GM21515 (cell line): Measurements from ENCODE around the gene STARD13.
"Not testable (repeated sequence)": the region's sequence is repeated elsewhere in the genome, so short reads cannot be mapped to it uniquely, and the experiment has no call there.

Experiments
- ATAC-seq: cut with Tn5 transposase; IDR thresholded peaks from one replicate; pipeline ENCODE4 v1.9.1; 2021; ENCODE audit not compliant: unreplicated experiment

STARD13 gene

GRCh38 chr13:33181264-33181663 is 104.3 kb downstream of the STARD13 start:
- ATAC-seq, result no peak

GRCh38 chr13:33180122-33180804 is 105.3 kb downstream of the STARD13 start:
- ATAC-seq, result no peak

DNA sequence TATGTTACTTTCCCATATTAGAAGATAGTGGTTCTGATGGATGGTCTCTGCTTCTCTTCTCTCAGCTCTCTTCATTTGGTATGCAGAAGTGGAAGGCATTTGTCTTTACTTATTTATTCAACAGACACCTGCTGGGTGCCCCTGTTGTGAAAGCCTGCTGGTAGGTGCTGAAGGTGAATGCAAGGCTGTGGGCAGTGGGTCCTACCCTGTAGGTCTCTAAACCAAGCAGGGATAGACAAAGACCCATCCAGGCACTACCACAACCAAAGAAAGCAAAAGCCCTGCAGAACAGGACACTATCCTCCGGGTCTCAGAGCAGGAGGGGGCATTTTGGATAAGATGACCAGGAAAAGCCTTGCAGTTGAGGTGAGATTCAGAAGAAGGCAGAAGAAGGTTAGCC is 106.1 kb downstream of the STARD13 start:
- no peak for ATAC-seq

GRCh38 chr13:33178209-33178840 is 107.2 kb downstream of the STARD13 start:
- no peak for ATAC-seq

- ATAC-seq, result not testable (repeated sequence)
These were observed 108.0 kb downstream of the STARD13 start for GRCh38 chr13:33177340-33178208.

DNA sequence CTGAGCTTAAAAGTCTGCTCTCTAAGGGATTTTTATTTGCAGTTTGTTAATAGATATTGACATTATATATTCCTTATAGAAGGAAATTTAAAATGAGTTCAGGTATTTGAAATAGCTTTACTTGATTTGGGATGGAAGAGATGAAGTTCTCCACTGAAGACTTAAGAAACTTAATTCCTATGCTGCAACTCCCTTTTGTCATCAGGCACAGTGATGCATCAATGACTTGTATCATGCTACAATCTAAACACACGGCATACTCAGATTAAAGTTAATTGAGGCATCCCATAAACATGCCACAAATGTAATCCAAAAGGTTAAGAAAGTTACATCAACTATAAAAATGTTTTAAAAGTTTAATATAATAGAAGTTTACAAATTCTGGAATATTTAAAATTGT is 109.0 kb downstream of the STARD13 start:
- no peak for ATAC-seq

DNA sequence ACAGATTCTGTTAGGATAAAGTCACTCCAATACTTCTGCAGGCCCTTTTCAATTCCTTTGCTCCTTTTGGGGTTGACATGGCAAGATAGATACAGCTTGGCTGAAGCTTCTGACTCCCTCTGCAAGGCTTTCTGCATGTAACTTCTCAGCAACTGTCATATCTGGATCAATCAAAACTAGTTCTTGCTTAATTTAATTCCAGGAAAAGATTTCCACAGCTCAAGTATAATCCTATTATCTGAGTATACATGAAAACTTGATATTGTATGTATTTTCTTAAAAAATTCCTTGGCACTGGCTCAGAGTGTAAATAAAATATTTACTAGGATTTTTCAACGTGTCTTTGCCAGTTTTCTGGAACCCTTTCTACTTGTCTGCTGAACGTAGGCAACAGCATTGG is 109.6 kb downstream of the STARD13 start:
- ATAC-seq, result no peak

DNA sequence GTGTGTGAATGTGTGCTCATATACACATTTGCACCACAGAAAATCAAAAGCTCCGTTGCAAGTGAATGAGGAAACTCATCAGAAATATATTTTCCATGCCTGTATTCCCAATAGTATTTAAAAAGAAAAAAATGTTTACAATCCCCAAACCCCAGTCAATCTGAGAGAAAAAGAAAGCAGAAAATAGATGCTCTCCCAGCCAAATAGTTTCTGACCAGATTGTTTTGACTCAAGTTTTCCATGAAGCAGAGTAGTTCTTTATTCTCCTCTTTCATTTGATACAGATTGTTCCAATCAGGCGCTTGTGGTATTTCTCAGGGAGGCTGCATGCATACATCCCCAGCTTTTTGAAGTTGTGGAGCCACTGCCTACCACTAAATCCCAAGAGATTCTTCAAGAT is 110.6 kb downstream of the STARD13 start:
- no peak for ATAC-seq

DNA sequence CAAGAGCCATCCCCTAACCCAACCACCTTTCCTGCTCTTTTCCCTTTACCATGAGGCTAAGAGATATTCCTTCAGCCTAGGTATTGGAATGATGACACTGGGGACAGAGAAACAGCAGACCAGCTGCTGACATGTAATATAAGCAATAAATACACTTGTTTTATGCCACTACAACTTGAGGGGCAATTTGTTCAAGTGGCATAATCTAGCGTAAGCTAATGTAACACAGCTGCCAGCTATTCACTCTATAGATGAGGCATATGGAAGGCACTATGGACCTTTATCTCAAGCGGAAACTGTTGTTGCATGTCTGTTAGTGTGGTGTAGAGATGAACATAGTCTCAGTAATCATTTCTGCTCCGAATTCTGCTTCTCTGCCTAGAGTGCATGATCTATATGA is 111.1 kb downstream of the STARD13 start:
- ATAC-seq, result no peak

GRCh38 chr13:33172911-33173310 is 112.6 kb downstream of the STARD13 start:
- ATAC-seq, result no peak

- no peak for ATAC-seq
These were observed 113.2 kb downstream of the STARD13 start for GRCh38 chr13:33172400-33172799.

DNA sequence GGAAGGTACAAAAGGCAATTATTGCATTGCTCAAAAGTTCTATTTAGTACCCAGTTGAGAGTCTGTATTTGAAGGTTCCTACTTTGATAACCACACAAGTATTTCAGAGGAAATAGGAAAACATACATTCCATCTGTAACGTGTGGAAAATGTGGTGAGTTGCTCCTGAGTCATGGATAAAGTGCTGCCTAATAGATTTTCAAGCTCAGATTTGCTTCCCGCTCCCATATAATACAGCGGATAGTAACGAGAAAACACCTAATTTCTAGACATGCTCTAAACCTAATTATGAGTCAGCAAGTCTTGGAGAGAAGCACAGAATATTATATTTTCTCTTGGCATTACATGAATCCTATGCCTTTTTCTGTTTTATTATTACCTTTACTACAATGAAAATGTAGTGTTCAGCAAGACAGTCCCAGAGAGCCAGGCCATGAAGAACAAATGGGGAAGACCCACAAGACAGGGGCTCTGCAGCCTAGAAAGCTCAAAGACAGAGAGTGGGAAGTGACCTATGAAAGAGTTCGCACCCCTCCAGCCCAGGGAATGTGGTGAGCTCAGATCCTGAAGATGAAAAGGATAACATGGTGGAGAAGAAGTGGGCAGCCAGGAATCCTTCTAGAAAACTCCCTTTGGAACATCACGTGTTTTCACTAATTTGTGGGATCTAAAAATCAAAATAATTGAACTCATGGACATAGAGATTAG is 116.1 kb downstream of the STARD13 start:
- ATAC-seq, result no peak

GRCh38 chr13:33168321-33168960 is 117.1 kb downstream of the STARD13 start:
- ATAC-seq, result no peak

- ATAC-seq, result no peak
These were observed 118.1 kb downstream of the STARD13 start for GRCh38 chr13:33167491-33167890.

DNA sequence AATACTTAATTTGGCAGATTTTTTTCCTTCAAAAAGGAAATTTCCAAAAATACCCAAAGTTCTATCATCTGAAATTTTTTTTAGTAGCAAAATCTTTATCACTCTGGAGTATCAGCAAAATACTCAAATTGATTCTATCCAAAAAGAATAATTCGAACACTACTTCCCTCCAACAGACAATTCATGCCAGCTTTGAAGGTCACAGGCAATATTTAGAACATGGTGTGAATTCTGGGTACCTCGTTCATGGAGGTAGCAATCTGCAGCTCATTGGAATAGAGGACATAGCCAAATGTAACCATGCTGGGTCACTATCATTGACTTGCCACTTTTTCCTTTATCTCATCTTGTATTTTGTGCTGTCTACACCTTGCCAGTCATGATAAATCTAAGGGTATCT is 119.8 kb downstream of the STARD13 start:
- ATAC-seq, result no peak

- no peak for ATAC-seq
These were observed 121.2 kb downstream of the STARD13 start for GRCh38 chr13:33164331-33164730.

DNA sequence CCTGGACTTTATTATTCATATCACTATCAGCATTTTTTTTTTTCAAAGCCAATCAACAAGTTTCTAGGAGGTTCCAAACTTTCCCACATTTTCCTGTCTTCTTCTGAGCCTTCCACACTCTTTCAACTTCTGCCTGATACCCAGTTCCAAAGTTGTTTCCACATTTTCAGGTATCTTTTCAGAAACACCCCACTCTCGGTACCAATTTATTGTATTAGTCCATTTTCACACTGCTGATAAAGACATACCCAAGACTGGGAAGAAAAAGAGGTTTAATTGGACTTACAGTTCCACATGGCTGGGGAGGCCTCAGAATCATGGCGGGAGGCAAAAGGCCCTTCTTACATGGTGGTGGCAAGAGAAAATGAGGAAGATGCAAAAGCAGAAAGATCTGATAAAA is 122.8 kb downstream of the STARD13 start:
- ATAC-seq, result not testable (repeated sequence)

- ATAC-seq, result no peak
These were observed 126.7 kb downstream of the STARD13 start for GRCh38 chr13:33158816-33159215.

DNA sequence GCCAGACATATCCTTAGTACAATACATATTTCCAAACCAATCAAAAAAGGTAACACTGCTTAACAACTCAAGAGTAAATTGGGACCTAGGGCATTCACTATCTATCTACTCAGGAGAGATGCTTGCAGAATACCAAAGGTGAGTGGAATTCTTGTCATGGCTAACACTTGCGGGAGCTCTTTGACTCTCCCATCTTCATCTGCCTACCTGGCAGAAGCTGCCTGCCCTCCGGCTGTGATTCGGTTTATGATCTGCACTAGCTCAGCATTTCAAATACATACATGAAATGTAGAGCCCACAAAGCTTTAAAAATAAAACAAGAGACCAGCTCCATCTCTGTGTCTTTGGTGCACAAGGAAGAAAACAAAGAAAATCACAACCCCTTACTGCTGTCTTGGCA is 127.3 kb downstream of the STARD13 start:
- no peak for ATAC-seq

- ATAC-seq, result no peak
These were observed 130.6 kb downstream of the STARD13 start for GRCh38 chr13:33154911-33155310.
